GM13976 (cell line): ENCODE results near the gene FUT9.

ENCODE experiments used
- DNase-seq: peaks from one replicate; pipeline ENCODE4 v3.0.0; 2012; ENCODE audit warnings: low spot score
- CTCF ChIP-seq: IDR thresholded peaks from 2 replicates; pipeline ENCODE4 v1.5.1; 2012; ENCODE audit warnings: borderline replicate concordance, mild to moderate bottlenecking; ENCODE audit not compliant: insufficient read depth; ENCODE audit errors: extremely low read depth, missing control alignments, control extremely low read depth
- in situ Hi-C: fragments of 300-500 bp; cut with MboI; formaldehyde crosslinking; loops from one replicate; pipeline ENCODE4 v1.12.0; 2022; ENCODE audit warnings: low sequenced_read_pairs, mixed read lengths, inconsistent platforms; ENCODE audit not compliant: unreplicated experiment

The FUT9 gene

GRCh38 chr6:95998133-95998532, 17.6 kb upstream of the FUT9 start:
- DNase-seq: no peak
- TF ChIP-seq CTCF: no peak
- in situ Hi-C loops: no loop called here

GRCh38 chr6:96001891-96002575, 13.7 kb upstream of the FUT9 start:
- TF ChIP-seq CTCF: no peak
- in situ Hi-C loops: no loop called here
- DNase-seq: no peak

- in situ Hi-C loops: no loop called here
- no peak for TF ChIP-seq CTCF
- no peak for DNase-seq
Observed at GRCh38 chr6:96002576-96002910, 13.2 kb upstream of the FUT9 start.

GRCh38 chr6:96002912-96003311, 12.9 kb upstream of the FUT9 start:
- in situ Hi-C loops: no loop called here

GRCh38 chr6:96007663-96008062, 8.1 kb upstream of the FUT9 start:
- DNase-seq: no peak
- in situ Hi-C loops: no loop called here
- TF ChIP-seq CTCF: no peak

More at GRCh38 chr6:96002912-96003311, 12.9 kb upstream of the FUT9 start:
- no peak for TF ChIP-seq CTCF
- DNase-seq: no peak

- DNase-seq: no peak
- in situ Hi-C loops: no loop called here
- no peak for TF ChIP-seq CTCF
Observed at GRCh38 chr6:96013531-96013930, 2.2 kb upstream of the FUT9 start.
